ENCODE data around the gene S100A7A.

DNA sequence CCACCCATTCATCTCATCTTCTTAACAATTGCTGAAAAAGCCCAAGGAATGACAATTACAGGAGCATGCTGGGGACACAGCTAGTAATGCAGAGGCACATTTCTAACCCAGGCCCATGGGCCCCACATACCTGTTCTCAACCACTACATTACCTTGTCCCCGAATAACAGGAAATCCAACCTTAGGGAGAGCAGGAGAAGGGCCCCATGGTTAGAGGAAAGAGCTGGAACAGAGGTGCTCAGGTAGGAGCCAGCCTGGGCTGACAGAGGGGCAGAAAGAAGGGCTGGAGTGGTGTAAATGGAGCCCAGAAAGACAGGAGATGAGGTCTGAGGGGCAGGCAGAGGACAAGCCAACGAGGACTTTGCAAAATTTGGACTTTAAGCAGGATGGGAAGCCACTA, 14.1 kb upstream of the S100A7A start:
- TF ChIP-seq, protein P1, sequence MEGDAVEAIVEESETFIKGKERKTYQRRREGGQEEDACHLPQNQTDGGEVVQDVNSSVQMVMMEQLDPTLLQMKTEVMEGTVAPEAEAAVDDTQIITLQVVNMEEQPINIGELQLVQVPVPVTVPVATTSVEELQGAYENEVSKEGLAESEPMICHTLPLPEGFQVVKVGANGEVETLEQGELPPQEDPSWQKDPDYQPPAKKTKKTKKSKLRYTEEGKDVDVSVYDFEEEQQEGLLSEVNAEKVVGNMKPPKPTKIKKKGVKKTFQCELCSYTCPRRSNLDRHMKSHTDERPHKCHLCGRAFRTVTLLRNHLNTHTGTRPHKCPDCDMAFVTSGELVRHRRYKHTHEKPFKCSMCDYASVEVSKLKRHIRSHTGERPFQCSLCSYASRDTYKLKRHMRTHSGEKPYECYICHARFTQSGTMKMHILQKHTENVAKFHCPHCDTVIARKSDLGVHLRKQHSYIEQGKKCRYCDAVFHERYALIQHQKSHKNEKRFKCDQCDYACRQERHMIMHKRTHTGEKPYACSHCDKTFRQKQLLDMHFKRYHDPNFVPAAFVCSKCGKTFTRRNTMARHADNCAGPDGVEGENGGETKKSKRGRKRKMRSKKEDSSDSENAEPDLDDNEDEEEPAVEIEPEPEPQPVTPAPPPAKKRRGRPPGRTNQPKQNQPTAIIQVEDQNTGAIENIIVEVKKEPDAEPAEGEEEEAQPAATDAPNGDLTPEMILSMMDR (IDR thresholded peaks at IDR 0.05), result no peak
- TF ChIP-seq EZH2 (IDR thresholded peaks at IDR 0.05; ENCODE audit: borderline replicate concordance, insufficient read depth, low read depth, low read length, poor library complexity, severe bottlenecking), result no peak

Measured in B cell (primary cell).